ENCODE data around the gene PRSS1. TPM values are rescaled to one million over a fixed set of nuclear protein-coding genes. Genes with fewer than 3 reads are reported as not detected.

The PRSS1 gene
- total and polyA plus RNA-seq, 2 donors (not counting 1 experiment from before 2014, with no cell fraction given): not detected

GRCh38 chr7:142745091-142745635 is 4.1 kb upstream of the PRSS1 start:
- Mint-ChIP-seq H3K27ac (no peak overlapping the region), H3K4me3 (no peak overlapping the region), H3K27me3 (peaks cover 3% of the 10 kb centered on the region), H3K9me3 (ENCODE audit: insufficient read depth) (no peaks in the 10 kb centered on the region), H3K4me1 (peaks cover 20% of the 10 kb centered on the region)
- no peaks in the 10 kb centered on the region for H4K20me1 ChIP-seq (ENCODE audit: control insufficient read depth, insufficient read depth, low read length, poor library complexity, severe bottlenecking)
- H3K4me2 ChIP-seq (replicated peaks; ENCODE audit: low read depth, low read length, poor library complexity, severe bottlenecking): no peak overlapping the region
- no peak overlapping the region for H3K27ac ChIP-seq (ENCODE audit: low read length in 2 of 2)
- 100% methylated on average over 1 of the region's 1 CpG for WGBS (ENCODE audit: insufficient coverage)
- no peak overlapping the region for H3K9ac ChIP-seq (ENCODE audit: low read length)
- H3K27me3 ChIP-seq (replicated peaks in 1 of 4; ENCODE audit: control extremely low read depth in 1 of 4, control insufficient read depth in 3 of 4, insufficient read depth in 4 of 4, low read length in 3 of 4): peaks cover 0 to 4% (median 0%) of the 10 kb centered on the region in 4 experiments
- H2AFZ ChIP-seq (ENCODE audit: insufficient read depth, low read depth, low read length, poor library complexity, severe bottlenecking): no peak overlapping the region
- no peaks in the 10 kb centered on the region for H3K9me3 ChIP-seq (ENCODE audit: control extremely low read depth in 1 of 3, control insufficient read depth in 2 of 3, insufficient read depth in 1 of 3, low read length in 2 of 3)
- H3K36me3 ChIP-seq (replicated peaks in 1 of 2; ENCODE audit: control extremely low read depth in 1 of 2, control insufficient read depth in 1 of 2, extremely low read depth in 1 of 2, insufficient read depth in 2 of 2, low read length in 1 of 2): no peaks in the 10 kb centered on the region
- ChIA-PET POLR2A (no interaction called here), CTCF (no interaction called here)
- ATAC-seq (ENCODE audit: low read depth) (no peak), DNase-seq (no peak)
- no peak overlapping the region for H3K4me3 ChIP-seq (ENCODE audit: control extremely low read depth in 1 of 5, extremely low read depth in 1 of 5, insufficient read depth in 1 of 5, low read depth in 2 of 5, low read length in 4 of 5)
- peaks cover 14% of the 10 kb centered on the region in 2 donors for H3K4me1 ChIP-seq (ENCODE audit: control insufficient read depth in 2 of 2, insufficient read depth in 2 of 2, low read length in 2 of 2)
- no peaks in the 10 kb centered on the region for H3K79me2 ChIP-seq (ENCODE audit: control insufficient read depth, insufficient read depth, low read length)
- no peak for TF ChIP-seq EZH2 (IDR thresholded peaks at IDR 0.05; ENCODE audit: borderline replicate concordance, insufficient read depth, low read depth, low read length, poor library complexity, severe bottlenecking)
- no peak for TF ChIP-seq CTCF (IDR thresholded peaks at IDR 0.05)
- intact Hi-C loops (cut with micrococcal nuclease): no loop called here

GRCh38 chr7:142745745-142746144 is 3.5 kb upstream of the PRSS1 start:
- Histone ChIP-seq H3K4me2 (replicated peaks; ENCODE audit: low read depth, low read length, poor library complexity, severe bottlenecking) (no peak overlapping the region), H3K36me3 (replicated peaks in 1 of 2; ENCODE audit: control extremely low read depth in 1 of 2, control insufficient read depth in 1 of 2, extremely low read depth in 1 of 2, insufficient read depth in 2 of 2, low read length in 1 of 2) (no peaks in the 10 kb centered on the region), H3K27ac (ENCODE audit: low read length in 2 of 2) (no peak overlapping the region), H3K9me3 (ENCODE audit: control extremely low read depth in 1 of 3, control insufficient read depth in 2 of 3, insufficient read depth in 1 of 3, low read length in 2 of 3) (no peaks in the 10 kb centered on the region), H2AFZ (ENCODE audit: insufficient read depth, low read depth, low read length, poor library complexity, severe bottlenecking) (no peak overlapping the region), H3K79me2 (ENCODE audit: control insufficient read depth, insufficient read depth, low read length) (no peaks in the 10 kb centered on the region), H3K4me1 (ENCODE audit: control insufficient read depth in 2 of 2, insufficient read depth in 2 of 2, low read length in 2 of 2) (peaks cover 8 to 9% of the 10 kb centered on the region in 2 donors), H3K4me3 (ENCODE audit: control extremely low read depth in 1 of 5, extremely low read depth in 1 of 5, insufficient read depth in 1 of 5, low read depth in 2 of 5, low read length in 4 of 5) (no peak overlapping the region), H4K20me1 (ENCODE audit: control insufficient read depth, insufficient read depth, low read length, poor library complexity, severe bottlenecking) (no peaks in the 10 kb centered on the region), H3K9ac (ENCODE audit: low read length) (no peak overlapping the region), H3K27me3 (replicated peaks in 1 of 4; ENCODE audit: control extremely low read depth in 1 of 4, control insufficient read depth in 3 of 4, insufficient read depth in 4 of 4, low read length in 3 of 4) (peaks cover 0 to 4% (median 0%) of the 10 kb centered on the region in 4 experiments)
- H3K4me3 Mint-ChIP-seq: no peak overlapping the region
- ATAC-seq (ENCODE audit: low read depth): no peak
- intact Hi-C loops (cut with micrococcal nuclease): no loop called here
- H3K9me3 Mint-ChIP-seq (ENCODE audit: insufficient read depth): no peaks in the 10 kb centered on the region
- H3K4me1 Mint-ChIP-seq: peaks cover 15% of the 10 kb centered on the region
- no peak for TF ChIP-seq CTCF (IDR thresholded peaks at IDR 0.05)
- no peak for DNase-seq
- no peak overlapping the region for H3K27ac Mint-ChIP-seq
- peaks cover 6% of the 10 kb centered on the region for H3K27me3 Mint-ChIP-seq
- WGBS (ENCODE audit: insufficient coverage): no CpG with 5 or more reads among the region's 4 CpGs
- ChIA-PET POLR2A (no interaction called here), CTCF (no interaction called here)

Measured in B cell (primary cell).